ENCODE results near the gene STEEP1. TPM values are rescaled to one million over a fixed set of nuclear protein-coding genes. Genes with fewer than 3 reads are reported as not detected.
"Not testable (repeated sequence)": the region's sequence is repeated elsewhere in the genome, so short reads cannot be mapped to it uniquely, and the experiment has no call there.

STEEP1 gene
- total RNA-seq, 1 donor from 2014 or later, result 12.6 TPM

- no peak for DNase-seq (ENCODE audit: missing footprints)
- no peak for ATAC-seq
- intact Hi-C loops (cut with DNase I), result no loop called here
These were observed 15.7 kb downstream of the STEEP1 start for GRCh38 chrX:119549327-119550016.

DNA sequence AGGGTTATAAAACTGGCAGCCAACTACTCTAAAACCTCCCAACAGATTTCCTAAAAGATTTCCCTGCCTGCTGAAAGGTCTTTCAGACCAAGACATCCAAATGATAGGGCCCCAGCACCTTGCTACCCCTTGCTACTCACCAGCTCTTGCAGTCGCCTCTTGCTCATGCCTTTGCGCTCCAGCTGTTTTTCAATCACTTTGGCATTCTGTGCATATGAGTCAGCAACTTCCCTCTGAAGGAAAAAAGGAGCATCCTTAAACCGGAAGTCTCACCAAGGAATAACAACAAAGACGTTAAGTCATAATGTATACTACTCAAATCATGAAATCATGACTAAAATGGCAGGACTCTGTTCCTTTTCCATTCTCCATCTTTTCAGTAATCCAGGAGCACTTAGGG lies 24.0 kb downstream of the STEEP1 start:
- DNase-seq (ENCODE audit: missing footprints) (no peak), ATAC-seq (no peak)
- intact Hi-C loops (cut with DNase I), result no loop called here

DNA sequence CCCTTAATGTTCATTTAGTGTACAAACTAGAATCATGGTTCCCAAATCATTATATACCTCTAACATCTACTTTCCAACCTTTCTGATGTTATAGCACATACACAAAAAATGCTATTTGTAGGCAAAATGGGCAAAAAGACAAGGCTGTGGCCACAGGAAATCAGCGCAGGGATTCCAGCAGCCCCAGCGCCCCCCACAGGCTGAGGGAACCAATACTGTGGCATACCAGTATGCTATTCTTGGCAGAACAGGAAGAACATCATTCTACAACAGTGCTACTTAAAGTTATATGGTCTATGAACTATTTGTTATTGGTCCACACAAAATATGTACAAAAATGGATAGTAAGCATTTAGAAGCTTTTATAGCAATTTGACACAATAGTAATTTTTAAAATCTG lies 25.3 kb downstream of the STEEP1 start:
- ATAC-seq (no peak), DNase-seq (ENCODE audit: missing footprints) (no peak)
- intact Hi-C loops (cut with DNase I), result no loop called here

DNA sequence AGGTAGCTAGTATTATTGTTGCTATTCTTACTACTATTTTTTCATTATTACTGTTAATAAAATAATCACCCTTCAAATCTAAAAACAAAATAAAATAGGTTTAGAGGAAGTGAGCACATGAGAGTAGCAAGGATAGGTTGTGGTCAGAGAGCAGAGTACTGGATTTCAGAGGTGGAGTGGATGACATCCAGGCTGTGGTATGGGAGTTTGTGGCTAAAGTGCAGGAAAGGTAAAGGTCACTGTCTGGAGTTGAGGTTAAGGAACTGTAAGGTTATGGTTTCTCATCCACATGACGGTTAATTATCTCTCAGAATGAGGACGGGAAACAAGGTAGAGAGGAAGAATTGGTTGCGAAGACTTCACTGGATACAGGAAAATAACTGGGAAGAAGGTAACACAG lies 27.7 kb downstream of the STEEP1 start:
- DNase-seq (ENCODE audit: missing footprints), result no peak
- intact Hi-C loops (cut with DNase I), result no loop called here
- no peak for ATAC-seq

DNA sequence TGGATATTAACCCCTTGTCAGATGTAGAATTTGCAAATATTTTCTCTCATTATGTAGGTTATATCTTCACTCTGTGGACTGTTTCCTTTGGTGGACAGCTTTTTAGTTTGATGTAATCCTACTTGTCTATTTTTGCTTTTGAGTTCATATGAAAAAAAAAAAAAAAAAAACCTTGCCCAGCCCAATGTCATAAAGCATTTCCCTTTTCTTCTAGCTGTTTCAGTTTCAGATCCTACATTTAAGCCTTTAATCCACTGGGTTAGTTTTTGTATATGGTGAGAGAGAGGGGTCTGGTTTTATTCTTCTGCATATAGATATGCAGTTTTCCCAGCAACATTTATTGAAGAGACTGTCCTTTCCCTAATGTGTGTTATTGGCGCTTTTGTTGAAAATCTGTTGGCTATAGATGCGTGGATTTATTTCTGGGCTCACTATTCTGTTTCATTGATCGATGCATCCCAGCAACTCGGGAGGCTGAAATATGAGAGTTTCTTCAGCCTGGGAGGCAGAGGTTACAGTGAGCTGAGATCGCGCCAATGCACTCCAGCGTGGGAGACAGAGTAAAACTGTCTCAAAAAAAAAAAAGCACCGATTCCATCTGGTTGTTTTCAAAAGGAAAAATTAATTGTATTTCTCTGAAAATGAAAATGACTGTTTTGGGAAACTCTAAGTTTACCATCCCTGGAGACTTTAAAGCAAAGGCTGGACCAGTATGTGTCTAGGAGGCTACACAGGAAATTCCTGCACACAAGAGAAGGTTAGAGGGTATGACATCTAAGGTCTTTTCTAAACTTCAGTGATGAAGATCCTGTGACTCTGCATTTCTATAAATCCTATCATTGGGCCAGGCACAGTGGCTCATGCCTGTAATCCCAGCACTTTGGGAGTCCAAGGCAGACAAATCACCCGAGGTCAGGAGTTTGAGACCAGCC lies 35.6 kb downstream of the STEEP1 start:
- DNase-seq (ENCODE audit: missing footprints) (no peak), ATAC-seq (no peak)
- intact Hi-C loops (cut with DNase I), result no loop called here

GRCh38 chrX:119523664-119524184 lies 41.5 kb downstream of the STEEP1 start:
- ATAC-seq (no peak), DNase-seq (ENCODE audit: missing footprints) (no peak)
- intact Hi-C loops (cut with DNase I), result no loop called here

DNA sequence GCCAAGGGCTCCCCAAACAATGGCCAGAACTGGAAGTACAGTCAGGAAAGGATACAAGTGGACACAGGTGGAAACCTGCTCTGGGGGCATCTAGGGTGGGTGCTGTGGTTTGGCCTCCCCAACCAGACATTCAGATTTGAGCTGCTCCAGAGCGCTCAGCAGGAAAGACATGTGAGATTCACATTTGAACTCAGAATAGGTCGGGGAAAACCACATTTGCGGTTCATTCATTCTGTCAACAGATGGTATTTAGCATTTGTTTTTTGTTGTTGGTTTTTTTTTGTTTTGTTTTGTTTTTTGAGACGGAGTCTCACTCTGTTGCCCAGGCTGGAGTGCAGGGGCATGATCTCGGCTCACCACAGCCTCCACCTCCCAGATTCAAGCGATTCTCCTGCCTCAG lies 44.0 kb downstream of the STEEP1 start:
- no peak for ATAC-seq

GRCh38 chrX:119518371-119518770 lies 46.8 kb downstream of the STEEP1 start:
- intact Hi-C loops (cut with DNase I), result loop anchor here (10.0 kb wide), 2 partner anchors 86 to 266 kb away; partner anchors contain the start of gene NKRF
- ATAC-seq, result no peak
- DNase-seq (ENCODE audit: missing footprints), result no peak

More for the DNA sequence above, 44.0 kb downstream of the STEEP1 start:
- no peak for DNase-seq (ENCODE audit: missing footprints)
- intact Hi-C loops (cut with DNase I), result no loop called here

DNA sequence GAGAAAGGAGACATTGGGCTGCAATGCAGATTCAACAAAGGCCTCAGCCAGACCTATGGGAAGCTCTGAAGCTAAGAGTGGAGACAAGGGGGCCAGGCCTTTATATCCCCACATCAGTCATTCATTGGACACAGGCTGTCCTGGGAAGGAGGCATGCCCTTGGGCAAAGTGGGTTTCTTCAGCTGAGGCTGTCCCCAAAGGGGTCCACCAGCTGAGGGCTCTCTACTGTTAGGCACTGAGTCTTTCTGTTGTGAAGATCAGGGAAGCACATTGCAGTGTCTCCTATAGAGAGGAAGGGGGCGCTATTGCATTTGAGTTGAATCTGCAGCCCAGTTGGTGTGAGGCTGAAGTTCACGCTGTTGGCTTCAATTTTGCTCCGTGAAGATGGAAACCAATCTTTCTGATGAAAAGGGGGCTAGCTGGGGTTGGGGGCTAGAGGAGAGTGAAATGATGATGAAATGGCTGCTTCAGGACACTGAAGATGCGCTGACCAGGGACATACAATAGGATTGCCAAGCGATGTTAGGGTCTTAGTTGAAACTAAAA lies 49.0 kb downstream of the STEEP1 start:
- ATAC-seq (peak; percentile 70), DNase-seq (ENCODE audit: missing footprints) (no peak)
- intact Hi-C loops (cut with DNase I), result loop anchor here (2.0 to 10.0 kb wide), 3 partner anchors 89 to 269 kb away; partner anchors contain the start of gene NKRF

GRCh38 chrX:119512146-119512800 lies 52.9 kb downstream of the STEEP1 start:
- intact Hi-C loops (cut with DNase I), result loop anchor here (1.0 to 10.0 kb wide), 5 partner anchors 23 to 273 kb away; partner anchors contain the start of genes NKRF and SLC25A5
- ATAC-seq (peak; percentile 97), DNase-seq (ENCODE audit: missing footprints) (no peak)

GRCh38 chrX:119507206-119507605 lies 58.0 kb downstream of the STEEP1 start:
- no peak for DNase-seq (ENCODE audit: missing footprints)
- no peak for ATAC-seq
- intact Hi-C loops (cut with DNase I), result no loop called here

DNA sequence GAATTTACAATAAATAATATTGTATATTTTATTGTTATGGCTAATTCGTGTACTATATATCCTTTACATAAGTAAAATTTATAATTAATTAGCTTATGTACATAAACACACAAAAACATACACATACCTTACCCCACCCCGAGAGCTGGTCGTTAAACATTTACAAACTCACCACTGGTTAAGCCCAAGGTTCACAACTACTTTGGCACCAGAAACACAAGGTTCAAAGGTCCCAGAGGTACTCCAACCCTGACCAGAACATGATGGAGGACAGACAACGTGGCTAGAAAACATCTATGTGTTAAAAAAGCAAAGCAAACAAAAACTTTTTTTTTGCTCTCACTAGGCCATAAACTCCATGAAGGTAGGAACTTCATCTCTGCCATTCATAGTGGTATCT lies 59.3 kb downstream of the STEEP1 start:
- ATAC-seq (no peak), DNase-seq (ENCODE audit: missing footprints) (no peak)
- intact Hi-C loops (cut with DNase I), result no loop called here

- DNase-seq (ENCODE audit: missing footprints); intact Hi-C loops (cut with DNase I); ATAC-seq: not testable (repeated sequence)
These were observed 60.1 kb downstream of the STEEP1 start for GRCh38 chrX:119505145-119505544.

GRCh38 chrX:119503484-119503861 lies 61.7 kb downstream of the STEEP1 start:
- DNase-seq (ENCODE audit: missing footprints) (no peak), ATAC-seq (no peak)
- intact Hi-C loops (cut with DNase I), result no loop called here

- intact Hi-C loops (cut with DNase I), result no loop called here
- DNase-seq (ENCODE audit: missing footprints), result no peak
- ATAC-seq, result no peak
These were observed 62.3 kb downstream of the STEEP1 start for GRCh38 chrX:119502727-119503483.

DNA sequence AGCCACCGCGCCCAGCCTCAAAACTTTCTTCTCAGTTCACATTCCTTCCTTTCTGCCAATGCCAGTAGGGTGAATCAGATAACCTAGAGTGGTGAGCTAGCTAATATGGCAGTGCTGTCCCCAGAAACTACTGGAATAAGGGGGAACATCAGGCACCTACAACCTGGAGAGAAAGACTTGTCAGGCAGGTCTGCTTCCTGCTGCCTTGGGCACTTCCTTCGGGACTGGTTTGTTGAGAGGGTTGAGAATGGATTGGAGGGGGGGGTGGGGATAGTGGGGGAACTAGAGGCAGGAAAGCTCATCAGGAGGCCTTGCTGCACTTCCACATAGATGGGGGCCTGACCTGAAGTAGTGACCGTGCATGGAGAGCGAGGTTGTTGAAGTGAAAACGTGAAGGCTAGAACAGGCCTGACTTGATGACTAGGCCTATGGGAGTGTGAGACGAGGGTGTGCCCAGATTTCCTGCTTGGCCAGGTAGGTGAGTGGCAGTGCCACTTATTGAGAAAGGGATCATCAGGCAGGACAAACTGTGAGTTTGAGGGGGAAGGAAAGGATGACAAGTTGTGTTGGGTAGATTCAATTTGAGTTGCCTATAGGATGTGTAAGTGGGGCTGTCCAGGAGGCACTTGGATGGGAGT lies 63.6 kb downstream of the STEEP1 start:
- ATAC-seq, result no peak
- intact Hi-C loops (cut with DNase I), result no loop called here

DNA sequence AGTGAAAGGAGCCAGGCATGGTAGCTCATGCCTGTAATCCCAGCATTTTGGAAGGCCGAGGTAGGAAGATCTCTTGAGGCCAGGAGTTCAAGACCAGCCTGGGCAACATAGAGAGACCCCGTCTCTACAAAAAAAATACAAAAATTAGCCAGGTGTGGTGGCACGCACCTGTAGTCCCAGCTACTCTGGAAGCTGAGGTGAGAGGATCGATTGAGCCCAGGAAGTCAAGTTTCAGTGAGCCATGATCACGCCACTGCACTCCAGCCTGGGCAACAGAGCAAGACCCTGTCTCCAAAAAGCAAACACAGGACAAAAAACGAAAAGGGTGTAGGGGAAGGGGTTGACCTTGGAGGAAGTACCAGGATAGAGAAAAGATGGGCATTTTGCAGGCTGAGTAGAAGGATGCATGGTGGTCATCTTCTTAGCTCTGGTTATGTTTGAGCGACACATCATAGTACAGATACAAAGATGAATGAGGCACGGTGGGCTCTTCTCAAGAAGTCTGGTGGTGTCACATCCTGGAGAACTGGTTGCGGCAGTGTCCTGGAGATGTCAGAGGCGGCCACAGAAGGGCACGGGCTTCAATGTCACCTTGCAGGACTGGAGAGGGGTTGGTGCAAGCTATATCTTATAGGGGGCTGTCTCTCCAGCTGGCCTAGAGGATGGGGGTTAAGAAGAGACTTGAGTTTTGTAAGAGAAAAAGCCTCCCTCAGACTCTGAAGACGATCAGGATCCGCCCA lies 65.0 kb downstream of the STEEP1 start:
- DNase-seq (ENCODE audit: missing footprints), result no peak
- intact Hi-C loops (cut with DNase I), result no loop called here
- no peak for ATAC-seq

More for the DNA sequence above, 63.6 kb downstream of the STEEP1 start:
- DNase-seq (ENCODE audit: missing footprints), result no peak

All from Right ventricle myocardium inferior (tissue), 1 donor.